Neural progenitor cell (in vitro differentiated cells): ENCODE results near the gene PRDM7. TPM values are rescaled to one million over a fixed set of nuclear protein-coding genes. Genes with fewer than 3 reads are reported as not detected.

Experiments
- DNase-seq: peaks from one replicate; pipeline ENCODE4 v3.0.0-alpha.2; 2016; ENCODE audit warnings: low spot score
- H2AFZ ChIP-seq: fragments of 200-600 bp; sonication (generic); replicated peaks from 2 replicates; pipeline ENCODE4 v1.6.1; 2016; ENCODE audit warnings: antibody characterized with exemption
- H3F3A ChIP-seq: fragments of 200-600 bp; sonication (generic); 2 replicates; pipeline ENCODE4 v1.6.1; 2016; ENCODE audit warnings: antibody characterized with exemption, low read depth
- H3K27ac ChIP-seq: fragments of 200-600 bp; sonication (generic); 2 replicates; pipeline ENCODE4 v1.5.1; 2016; ENCODE audit warnings: mild to moderate bottlenecking
- H3K27me3 ChIP-seq: fragments of 200-600 bp; sonication (generic); 2 replicates; pipeline ENCODE4 v1.6.1; 2016; ENCODE audit warnings: mild to moderate bottlenecking, moderate library complexity
- H3K36me3 ChIP-seq: fragments of 200-600 bp; sonication (generic); 2 replicates; pipeline ENCODE4 v1.5.1; 2016
- H3K4me1 ChIP-seq: fragments of 200-600 bp; sonication (generic); 2 replicates; pipeline ENCODE4 v1.6.1; 2016; ENCODE audit warnings: mixed run types
- H3K4me2 ChIP-seq: fragments of 200-600 bp; sonication (generic); 2 replicates; pipeline ENCODE4 v1.6.1; 2016
- H3K4me3 ChIP-seq: fragments of 200-600 bp; sonication (generic); 2 replicates; pipeline ENCODE4 v1.5.1; 2016
- H3K79me2 ChIP-seq: fragments of 200-600 bp; sonication (generic); 2 replicates; pipeline ENCODE4 v1.6.1; 2016; ENCODE audit warnings: low read depth
- H3K9ac ChIP-seq: fragments of 200-600 bp; sonication (generic); 2 replicates; pipeline ENCODE4 v1.6.1; 2016
- H3K9me3 ChIP-seq: fragments of 200-600 bp; sonication (generic); 2 replicates; pipeline ENCODE4 v1.5.1; 2016; ENCODE audit warnings: low read depth
- H4K20me1 ChIP-seq: fragments of 200-600 bp; sonication (generic); 2 replicates; pipeline ENCODE4 v1.6.1; 2016; ENCODE audit warnings: low read depth
- H3K27ac Mint-ChIP-seq: 3 replicates; pipeline ENCODE4 v1.8.0; 2021; ENCODE audit warnings: mixed read lengths
- H3K27me3 Mint-ChIP-seq: 2 replicates; pipeline ENCODE4 v1.8.0; 2022; ENCODE audit warnings: low read depth, mild to moderate bottlenecking, inconsistent platforms, moderate library complexity, mixed read lengths; ENCODE audit not compliant: insufficient read depth
- H3K36me3 Mint-ChIP-seq: 3 replicates; pipeline ENCODE4 v1.8.0; 2021; ENCODE audit warnings: mixed read lengths
- H3K4me1 Mint-ChIP-seq: 3 replicates; pipeline ENCODE4 v1.8.0; 2021; ENCODE audit warnings: mixed read lengths
- H3K4me3 Mint-ChIP-seq: 3 replicates; pipeline ENCODE4 v1.8.0; 2021; ENCODE audit warnings: mild to moderate bottlenecking, moderate library complexity, mixed read lengths
- H3K9me3 Mint-ChIP-seq: 3 replicates; pipeline ENCODE4 v1.8.0; 2020; ENCODE audit warnings: mixed read lengths
- EZH2 ChIP-seq: fragments of 200-600 bp; sonication (generic); IDR thresholded peaks from 2 replicates; pipeline ENCODE4 v1.6.1; 2017; ENCODE audit warnings: antibody characterized with exemption, mild to moderate bottlenecking, moderate library complexity
- EZH2phosphoT487 ChIP-seq: fragments of 200-600 bp; sonication (generic); IDR thresholded peaks from 2 replicates; pipeline ENCODE4 v1.6.1; 2017; ENCODE audit warnings: antibody characterized with exemption
- total RNA-seq: library from RNA; depleted of rRNA; stranded (reverse); fragments of >200 nt; gene quantifications from 2 replicates; pipeline ENCODE4 v1.2.3, GENCODE V29; 2015; ENCODE audit warnings: low replicate concordance
- TF ChIP-seq, protein P1 (sequence below): fragments of 200-600 bp; sonication (generic); IDR thresholded peaks from 2 replicates; pipeline ENCODE4 v1.5.1; 2017; ENCODE audit warnings: antibody characterized with exemption, mild to moderate bottlenecking

PRDM7 gene
- total RNA-seq, 1 donor from 2014 or later: not detected

DNA sequence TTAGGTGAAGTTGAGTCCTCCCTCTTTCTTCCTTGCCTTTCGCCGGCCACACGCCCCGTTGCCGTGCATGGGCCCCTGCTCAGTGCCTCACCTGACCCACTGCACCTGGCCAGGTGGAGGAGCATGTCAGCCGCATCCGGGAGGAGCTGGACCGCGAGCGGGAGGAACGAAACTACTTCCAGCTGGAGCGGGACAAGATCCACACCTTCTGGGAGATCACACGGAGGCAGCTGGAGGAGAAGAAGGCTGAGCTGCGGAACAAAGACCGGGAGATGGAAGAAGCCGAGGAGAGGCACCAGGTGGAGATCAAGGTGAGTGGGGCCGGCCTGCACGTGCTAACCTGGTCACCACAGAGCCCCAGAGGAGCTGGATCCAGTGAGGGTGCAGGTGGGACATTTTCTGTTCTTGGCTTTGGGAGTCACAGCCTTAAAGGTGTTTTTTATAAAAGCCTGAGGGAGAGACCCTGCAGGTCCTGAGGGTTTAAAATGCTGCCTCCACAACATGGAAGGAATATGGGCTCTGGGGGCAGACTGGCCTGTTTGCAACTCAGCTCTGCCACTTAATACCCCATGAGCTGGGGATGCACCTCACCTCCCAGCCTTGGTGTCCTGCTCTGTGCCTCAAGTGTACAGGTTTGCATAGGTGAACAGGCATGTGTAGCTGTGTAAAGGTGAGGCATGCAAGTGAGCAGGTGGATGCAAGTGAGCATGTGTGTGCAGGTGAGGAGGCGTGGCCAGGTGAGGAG lies 45.8 kb downstream of the PRDM7 start:
- peaks cover 6% of the 10 kb centered on the region for H3K9me3 Mint-ChIP-seq
- H3K36me3 Mint-ChIP-seq: peaks cover 13% of the 10 kb centered on the region
- Histone ChIP-seq H3K9ac (no peak overlapping the region), H2AFZ (no peak overlapping the region), H3K4me2 (no peak overlapping the region), H3K4me1 (peaks cover 10% of the 10 kb centered on the region), H3F3A (peaks cover 33% of the 10 kb centered on the region), H3K79me2 (no peaks in the 10 kb centered on the region), H3K27ac (no peak overlapping the region), H3K36me3 (no peaks in the 10 kb centered on the region), H3K9me3 (no peaks in the 10 kb centered on the region), H3K4me3 (no peak overlapping the region), H3K27me3 (no peaks in the 10 kb centered on the region), H4K20me1 (peaks cover 5% of the 10 kb centered on the region)
- H3K4me1 Mint-ChIP-seq: peaks cover 20% of the 10 kb centered on the region
- TF ChIP-seq, protein P1, sequence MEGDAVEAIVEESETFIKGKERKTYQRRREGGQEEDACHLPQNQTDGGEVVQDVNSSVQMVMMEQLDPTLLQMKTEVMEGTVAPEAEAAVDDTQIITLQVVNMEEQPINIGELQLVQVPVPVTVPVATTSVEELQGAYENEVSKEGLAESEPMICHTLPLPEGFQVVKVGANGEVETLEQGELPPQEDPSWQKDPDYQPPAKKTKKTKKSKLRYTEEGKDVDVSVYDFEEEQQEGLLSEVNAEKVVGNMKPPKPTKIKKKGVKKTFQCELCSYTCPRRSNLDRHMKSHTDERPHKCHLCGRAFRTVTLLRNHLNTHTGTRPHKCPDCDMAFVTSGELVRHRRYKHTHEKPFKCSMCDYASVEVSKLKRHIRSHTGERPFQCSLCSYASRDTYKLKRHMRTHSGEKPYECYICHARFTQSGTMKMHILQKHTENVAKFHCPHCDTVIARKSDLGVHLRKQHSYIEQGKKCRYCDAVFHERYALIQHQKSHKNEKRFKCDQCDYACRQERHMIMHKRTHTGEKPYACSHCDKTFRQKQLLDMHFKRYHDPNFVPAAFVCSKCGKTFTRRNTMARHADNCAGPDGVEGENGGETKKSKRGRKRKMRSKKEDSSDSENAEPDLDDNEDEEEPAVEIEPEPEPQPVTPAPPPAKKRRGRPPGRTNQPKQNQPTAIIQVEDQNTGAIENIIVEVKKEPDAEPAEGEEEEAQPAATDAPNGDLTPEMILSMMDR: no peak
- TF ChIP-seq EZH2 (no peak), EZH2phosphoT487 (no peak)
- H3K27me3 Mint-ChIP-seq: peaks cover 19% of the 10 kb centered on the region
- H3K27ac Mint-ChIP-seq: no peak overlapping the region
- H3K4me3 Mint-ChIP-seq: peak overlapping the region; percentile 71
- DNase-seq: no peak

DNA sequence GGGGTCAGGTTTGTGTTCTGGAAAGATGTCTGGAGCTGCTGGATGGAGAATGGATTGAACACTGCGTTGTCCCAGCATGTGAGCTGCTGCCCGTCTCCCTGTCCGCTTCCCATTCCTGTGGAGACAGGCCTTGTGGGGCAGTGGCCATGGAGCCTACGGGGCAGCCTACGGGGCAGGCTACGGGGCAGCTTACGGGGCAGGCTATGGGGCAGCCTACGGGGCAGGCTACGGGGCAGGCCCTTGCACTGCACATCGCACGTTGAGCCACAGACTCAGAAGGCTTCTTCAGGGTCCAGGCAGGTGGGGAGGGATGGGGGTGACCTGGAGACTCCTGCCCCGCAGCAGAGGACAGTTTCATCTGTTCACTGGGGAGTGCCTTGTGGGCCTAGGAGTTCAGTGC lies 48.1 kb downstream of the PRDM7 start:
- Histone ChIP-seq H3K27ac (no peak overlapping the region), H3K27me3 (no peaks in the 10 kb centered on the region), H3K36me3 (no peaks in the 10 kb centered on the region), H3K4me2 (peak overlapping the region; percentile 38), H3K79me2 (no peaks in the 10 kb centered on the region), H2AFZ (no peak overlapping the region), H3K9me3 (no peaks in the 10 kb centered on the region), H3F3A (peaks cover 33% of the 10 kb centered on the region), H3K4me3 (no peak overlapping the region), H3K4me1 (peaks cover 10% of the 10 kb centered on the region), H4K20me1 (peaks cover 5% of the 10 kb centered on the region), H3K9ac (no peak overlapping the region)
- Mint-ChIP-seq H3K36me3 (peaks cover 8% of the 10 kb centered on the region), H3K27me3 (peaks cover 16% of the 10 kb centered on the region), H3K27ac (no peak overlapping the region), H3K9me3 (peaks cover 6% of the 10 kb centered on the region), H3K4me3 (peak overlapping the region; percentile 53), H3K4me1 (peaks cover 13% of the 10 kb centered on the region)
- TF ChIP-seq, protein P1: no peak
- TF ChIP-seq EZH2 (no peak), EZH2phosphoT487 (no peak)
- DNase-seq: no peak

DNA sequence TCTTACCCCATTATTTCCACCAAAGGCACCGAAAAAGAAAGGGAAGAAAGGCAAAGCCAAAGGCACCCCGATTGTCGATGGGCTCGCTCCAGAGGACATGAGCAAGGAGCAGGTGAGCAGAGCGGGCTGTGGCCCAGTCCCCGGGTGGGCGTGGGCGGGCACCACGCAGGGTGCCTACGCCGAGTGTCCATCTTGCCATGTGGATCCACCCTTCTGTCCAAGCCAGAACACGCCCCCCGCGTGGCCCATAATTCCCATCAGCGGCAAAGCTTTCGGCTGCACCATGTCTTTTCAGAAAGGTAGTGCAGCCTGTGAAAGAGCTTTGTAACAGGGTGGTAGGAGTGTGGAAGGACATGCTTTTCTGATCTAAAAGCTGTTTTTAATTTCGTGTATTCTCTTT lies 49.5 kb downstream of the PRDM7 start:
- H3K9ac ChIP-seq: no peak overlapping the region
- H3K36me3 ChIP-seq: no peaks in the 10 kb centered on the region
- no peak overlapping the region for H3K4me3 ChIP-seq
- no peak overlapping the region for H2AFZ ChIP-seq
- H3K27me3 ChIP-seq: no peaks in the 10 kb centered on the region
- peaks cover 5% of the 10 kb centered on the region for H4K20me1 ChIP-seq
- H3K79me2 ChIP-seq: no peaks in the 10 kb centered on the region
- H3K4me2 ChIP-seq: no peak overlapping the region
- H3K4me1 ChIP-seq: peaks cover 10% of the 10 kb centered on the region
- H3K27ac ChIP-seq: no peak overlapping the region
- H3K9me3 ChIP-seq: no peaks in the 10 kb centered on the region
- Mint-ChIP-seq H3K4me3 (no peak overlapping the region), H3K9me3 (peaks cover 6% of the 10 kb centered on the region), H3K27ac (no peak overlapping the region), H3K4me1 (peaks cover 13% of the 10 kb centered on the region), H3K36me3 (peaks cover 8% of the 10 kb centered on the region), H3K27me3 (peaks cover 16% of the 10 kb centered on the region)
- no peak for DNase-seq
- H3F3A ChIP-seq: peaks cover 29% of the 10 kb centered on the region
- TF ChIP-seq, protein P1: no peak
- TF ChIP-seq EZH2phosphoT487 (no peak), EZH2 (no peak)
